A549 treated with Mapracorat at 1 μM for 4 hours (cell line): Measurements from ENCODE around the gene PANX2. TPM values are rescaled to one million over a fixed set of nuclear protein-coding genes. Genes with fewer than 3 reads are reported as not detected.

ENCODE experiments used
- total RNA-seq: library from RNA; stranded (reverse); fragments of 200-300 nt; extraction: Qiagen RNA extraction; gene quantifications from 5 replicates; pipeline ENCODE4 v1.2.3, GENCODE V29; 2022

Gene PANX2
- total RNA-seq = 5.1 to 7.0 TPM (median 6.5 TPM) in 5 replicates

GRCh38 chr22:50170453-50171318 is at the start of gene PANX2:
Gene PANX2, plus strand, starts transcription at chr22:50170731. Its CDS starts 0 bp downstream, at chr22:50170731.

DNA sequence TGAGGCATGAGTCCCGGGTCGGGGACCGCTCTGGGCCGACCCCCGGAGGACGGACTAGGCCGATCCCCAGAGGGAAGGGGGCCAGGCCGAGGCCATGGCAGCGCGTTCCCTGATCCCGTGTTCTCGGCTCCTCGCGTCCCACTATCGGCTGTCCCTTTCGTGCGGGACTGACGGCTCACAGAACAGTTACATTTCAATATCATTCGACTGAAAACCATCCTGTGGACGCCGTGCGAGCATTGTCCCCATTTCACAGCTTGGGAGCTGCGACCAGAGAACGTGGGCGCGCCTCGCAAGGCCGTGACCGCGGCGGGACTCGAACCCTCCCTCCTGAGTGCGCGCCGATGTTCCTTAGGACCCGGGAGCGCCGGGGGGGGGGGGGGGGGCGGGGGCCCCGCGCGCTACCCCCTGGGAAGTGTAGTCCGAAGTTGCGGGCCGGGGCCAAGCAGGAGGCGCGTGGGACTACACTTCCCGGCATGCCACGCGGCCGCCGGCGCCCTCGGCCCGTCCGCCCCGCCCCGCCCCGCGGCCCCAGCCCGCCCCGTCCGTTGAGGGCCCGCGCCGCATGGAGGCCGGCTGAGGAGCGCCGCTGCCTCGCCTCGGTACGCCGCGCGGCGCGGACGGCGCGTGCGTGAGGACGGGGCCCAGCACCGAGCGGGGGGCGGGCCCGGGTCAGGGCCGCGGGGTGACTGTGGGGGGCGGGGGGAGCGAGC is 15.0 kb downstream of the PANX2 start, which contains the start of gene TRABD:
Gene TRABD, plus strand, starts transcription at position 539 of the 713 bp plus-strand sequence. CDS start 7,148 bp downstream, outside the sequence.

DNA sequence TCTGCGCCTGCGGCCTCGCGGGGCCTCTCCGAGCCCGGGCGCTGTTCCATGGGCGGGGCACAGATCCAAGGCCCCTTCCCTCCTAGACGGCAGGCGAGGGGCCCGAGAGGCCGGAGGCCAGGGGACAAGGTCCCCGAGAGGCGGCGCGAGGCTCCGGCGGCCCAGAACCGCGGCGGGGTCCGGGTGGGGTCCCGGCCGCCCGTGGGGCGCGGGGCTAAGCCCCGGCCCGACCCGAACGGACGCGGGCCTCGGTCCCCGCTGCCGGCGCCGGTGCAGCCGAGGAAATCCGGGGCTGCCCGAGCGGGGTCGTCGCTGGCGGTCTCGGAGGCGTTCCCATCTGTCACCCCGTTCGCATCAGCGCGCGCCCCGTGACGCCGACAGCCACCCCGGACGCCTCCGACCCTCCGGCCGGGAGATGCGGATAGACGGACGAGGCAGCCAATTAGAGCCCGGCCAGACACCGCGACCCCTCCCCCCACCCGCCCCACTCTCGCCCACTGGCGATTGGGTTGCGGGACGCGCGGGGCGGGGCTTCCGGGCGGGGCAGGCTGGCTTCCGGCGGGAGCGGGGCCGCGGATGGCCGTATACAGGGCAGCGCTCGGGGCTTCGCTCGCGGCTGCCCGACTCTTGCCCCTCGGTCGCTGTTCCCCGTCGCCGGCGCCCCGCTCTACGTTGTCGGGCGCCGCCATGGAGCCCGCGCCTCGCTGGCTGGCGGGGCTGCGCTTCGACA is 30.1 kb downstream of the PANX2 start, which contains the start of gene SELENOO:
Gene SELENOO, plus strand, starts transcription at position 551 of the 730 bp plus-strand sequence. Its CDS starts 26 bp downstream, at position 577.

Other genes with a start within 250 kb of the PANX2 start
- 36.1 to 78.7 TPM (median 74.6 TPM) in 5 replicates for gene PIM3, start 210.0 kb upstream of the PANX2 start, total RNA-seq
- gene IL17REL, start 158.0 kb upstream of the PANX2 start, total RNA-seq = 0.04 to 0.06 TPM (median 0.05 TPM) in 5 replicates
- gene TTLL8, start 112.4 kb upstream of the PANX2 start, total RNA-seq = not detected in 5 replicates
- gene MLC1, start 85.3 kb upstream of the PANX2 start, total RNA-seq = not detected in 5 replicates
- gene MOV10L1, start 80.7 kb upstream of the PANX2 start, total RNA-seq = not detected in 5 replicates
- gene TRABD, start 15.2 kb downstream of the PANX2 start, total RNA-seq = 21.9 to 37.7 TPM (median 37.1 TPM) in 5 replicates
- 12.3 to 20.5 TPM (median 20.0 TPM) in 5 replicates for gene SELENOO, start 30.3 kb downstream of the PANX2 start, total RNA-seq
- gene TUBGCP6, start 74.3 kb downstream of the PANX2 start, total RNA-seq = 6.1 to 12.0 TPM (median 11.0 TPM) in 5 replicates
- gene HDAC10, start 80.5 kb downstream of the PANX2 start, total RNA-seq = 6.5 to 14.1 TPM (median 12.6 TPM) in 5 replicates
- gene MAPK12, start 91.0 kb downstream of the PANX2 start, total RNA-seq = 17.2 to 30.4 TPM (median 25.2 TPM) in 5 replicates
- 5.2 to 7.7 TPM (median 7.0 TPM) in 5 replicates for gene MAPK11, start 99.6 kb downstream of the PANX2 start, total RNA-seq
- gene PLXNB2, start 136.9 kb downstream of the PANX2 start, total RNA-seq = 86.0 to 120 TPM (median 115 TPM) in 5 replicates
- gene DENND6B, start 156.3 kb downstream of the PANX2 start, total RNA-seq = 2.4 to 5.1 TPM (median 2.7 TPM) in 5 replicates
- gene PPP6R2, start 172.6 kb downstream of the PANX2 start, total RNA-seq = 9.1 to 14.9 TPM (median 12.3 TPM) in 5 replicates